Keratinocyte (primary cell): ENCODE measurements around the gene GAB2.

Source experiments
- EZH2 ChIP-seq: IDR thresholded peaks from one replicate; pipeline ENCODE4 v1.6.1; 2012; ENCODE audit warnings: inconsistent platforms, mild to moderate bottlenecking, low read length, moderate library complexity
- TF ChIP-seq, protein P1 (sequence below), 3 experiments: IDR thresholded peaks in 1 of 3; conservative IDR thresholded peaks in 1 of 3; optimal IDR thresholded peaks in 1 of 3; 2 replicates in 2 of 3; 3 replicates in 1 of 3; pipeline versions ENCODE3 to v1.5.1; 2011; ENCODE audit warnings: low read length in 3 of 3, mild to moderate bottlenecking in 3 of 3, moderate library complexity in 2 of 3, control low read depth in 1 of 3, inconsistent platforms in 1 of 3; ENCODE audit not compliant: insufficient read depth in 2 of 3; ENCODE audit errors: extremely low read depth in 1 of 3

DNA sequence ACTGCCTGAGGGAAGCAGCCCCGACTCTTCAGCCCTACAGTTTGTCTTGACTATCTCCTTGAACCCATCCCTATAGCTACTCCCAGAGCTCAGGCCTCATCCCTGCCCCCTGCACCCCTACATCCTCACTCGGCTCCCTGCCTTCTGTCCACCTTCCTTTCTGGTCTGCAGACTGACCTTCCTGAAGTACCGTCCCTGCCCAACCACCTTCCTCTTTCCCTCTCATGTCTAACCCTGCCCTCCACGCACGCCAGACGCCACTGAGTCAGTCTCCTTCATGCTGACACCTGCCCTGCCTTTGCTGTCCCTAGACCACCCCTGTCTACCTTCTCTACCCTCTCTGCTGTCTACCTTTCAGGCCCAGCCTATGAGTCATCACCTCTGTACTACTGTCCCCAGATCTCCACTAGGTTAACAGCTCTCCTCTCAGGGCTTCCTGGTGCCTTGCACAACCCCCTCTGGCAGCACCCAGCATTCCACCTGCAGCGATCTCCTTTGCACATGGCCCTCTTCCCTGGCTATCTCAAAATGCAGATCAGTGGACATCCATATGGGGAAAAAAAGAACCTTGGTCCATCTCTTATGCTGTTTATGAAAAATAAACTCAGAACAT lies 238.1 kb downstream of the GAB2 start:
- TF ChIP-seq, protein P1, sequence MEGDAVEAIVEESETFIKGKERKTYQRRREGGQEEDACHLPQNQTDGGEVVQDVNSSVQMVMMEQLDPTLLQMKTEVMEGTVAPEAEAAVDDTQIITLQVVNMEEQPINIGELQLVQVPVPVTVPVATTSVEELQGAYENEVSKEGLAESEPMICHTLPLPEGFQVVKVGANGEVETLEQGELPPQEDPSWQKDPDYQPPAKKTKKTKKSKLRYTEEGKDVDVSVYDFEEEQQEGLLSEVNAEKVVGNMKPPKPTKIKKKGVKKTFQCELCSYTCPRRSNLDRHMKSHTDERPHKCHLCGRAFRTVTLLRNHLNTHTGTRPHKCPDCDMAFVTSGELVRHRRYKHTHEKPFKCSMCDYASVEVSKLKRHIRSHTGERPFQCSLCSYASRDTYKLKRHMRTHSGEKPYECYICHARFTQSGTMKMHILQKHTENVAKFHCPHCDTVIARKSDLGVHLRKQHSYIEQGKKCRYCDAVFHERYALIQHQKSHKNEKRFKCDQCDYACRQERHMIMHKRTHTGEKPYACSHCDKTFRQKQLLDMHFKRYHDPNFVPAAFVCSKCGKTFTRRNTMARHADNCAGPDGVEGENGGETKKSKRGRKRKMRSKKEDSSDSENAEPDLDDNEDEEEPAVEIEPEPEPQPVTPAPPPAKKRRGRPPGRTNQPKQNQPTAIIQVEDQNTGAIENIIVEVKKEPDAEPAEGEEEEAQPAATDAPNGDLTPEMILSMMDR (optimal IDR thresholded peaks at IDR 0.05 in 1 of 3, IDR thresholded peaks at IDR 0.05 in 1 of 3, conservative IDR thresholded peaks at IDR 0.05 in 1 of 3; ENCODE audit: extremely low read depth in 1 of 3, insufficient read depth in 2 of 3, low read length in 3 of 3) = no peak
- TF ChIP-seq EZH2 = no peak
